Vagina (tissue), 2 donors: ENCODE measurements around the gene VLDLR. TPM values are rescaled to one million over a fixed set of nuclear protein-coding genes. Genes with fewer than 3 reads are reported as not detected.

Experiments used
- DNase-seq, 2 donors: peaks; one replicate each; pipeline ENCODE4 v3.0.0-alpha.2; 2017; ENCODE audit errors: extremely low spot score in 2 of 2
- H3K27ac ChIP-seq: fragments of 200-600 bp; sonication (generic); one replicate; pipeline ENCODE4 v1.5.1; 2019
- H3K27me3 ChIP-seq: fragments of 200-600 bp; sonication (generic); one replicate; pipeline ENCODE4 v1.5.1; 2019
- H3K36me3 ChIP-seq, 2 donors: fragments of 200-600 bp; sonication (generic); one replicate each; pipeline ENCODE4 v1.5.1; 2017 to 2019
- H3K4me1 ChIP-seq: fragments of 200-600 bp; sonication (generic); one replicate; pipeline ENCODE4 v1.5.1; 2019
- H3K4me3 ChIP-seq, 2 donors: fragments of 200-600 bp; sonication (generic); 1 replicate in 1 of 2; 2 replicates in 1 of 2; pipeline ENCODE4 v1.5.1; 2016 to 2019
- H3K9me3 ChIP-seq: fragments of 200-600 bp; sonication (generic); one replicate; pipeline ENCODE4 v1.5.1; 2019
- CTCF ChIP-seq, 3 experiments: fragments of 450-650 bp in 2 of 3; fragments of 200-600 bp in 1 of 3; sonication (generic) in 1 of 3; IDR thresholded peaks; one replicate each; pipeline ENCODE4 v1.5.1; 2017 to 2019; ENCODE audit warnings: antibody characterized with exemption in 3 of 3, mild to moderate bottlenecking in 2 of 3, moderate library complexity in 2 of 3
- POLR2A ChIP-seq, 2 donors: fragments of 450-650 bp; IDR thresholded peaks; one replicate each; pipeline ENCODE4 v1.6.1; 2017; ENCODE audit warnings: antibody characterized with exemption in 2 of 2, mild to moderate bottlenecking in 2 of 2, moderate library complexity in 2 of 2
- POLR2AphosphoS5 ChIP-seq, 2 donors: sonication (generic); formaldehyde crosslinking; IDR thresholded peaks; one replicate each; pipeline ENCODE4 v1.9.0; 2017; ENCODE audit warnings: antibody characterized with exemption in 2 of 2, mild to moderate bottlenecking in 2 of 2, low read depth in 1 of 2; ENCODE audit not compliant: insufficient read depth in 1 of 2
- intact Hi-C: fragments of 100-400 bp; cut with DNase I; formaldehyde crosslinking; loops from one replicate; pipeline ENCODE4 v1.15.1; 2023
- total RNA-seq: library from RNA; depleted of rRNA; stranded (reverse); fragments of >200 nt; gene quantifications from one replicate; pipeline ENCODE4 v1.2.3, GENCODE V29; 2016

VLDLR gene
- total RNA-seq, 1 donor from 2014 or later = 4.7 TPM

GRCh38 chr9:2610985-2611384, 10.6 kb upstream of the VLDLR start:
- Histone ChIP-seq H3K36me3 (no peaks in the 10 kb centered on the region), H3K27ac (no peak overlapping the region), H3K27me3 (no peaks in the 10 kb centered on the region), H3K4me1 (no peaks in the 10 kb centered on the region), H3K4me3 (no peak overlapping the region), H3K9me3 (no peaks in the 10 kb centered on the region)
- intact Hi-C loops = loop anchor here (10.0 kb wide), 1 partner anchor 606 kb away; no protein-coding TSS in a partner anchor
- no peak for TF ChIP-seq POLR2A (IDR thresholded peaks at IDR 0.05)
- no peak for TF ChIP-seq POLR2AphosphoS5 (IDR thresholded peaks at IDR 0.05; ENCODE audit: insufficient read depth in 1 of 2, low read depth in 1 of 2)
- no peak for TF ChIP-seq CTCF (IDR thresholded peaks at IDR 0.05)
- DNase-seq = no peak

GRCh38 chr9:2611961-2612360, 9.6 kb upstream of the VLDLR start:
- Histone ChIP-seq H3K9me3 (no peaks in the 10 kb centered on the region), H3K27me3 (no peaks in the 10 kb centered on the region), H3K4me1 (no peaks in the 10 kb centered on the region), H3K36me3 (no peaks in the 10 kb centered on the region), H3K4me3 (no peak overlapping the region), H3K27ac (no peak overlapping the region)
- intact Hi-C loops = loop anchor here (10.0 kb wide), 1 partner anchor 607 kb away; no protein-coding TSS in a partner anchor
- DNase-seq = no peak
- TF ChIP-seq CTCF (IDR thresholded peaks at IDR 0.05) (no peak), POLR2A (IDR thresholded peaks at IDR 0.05) (no peak), POLR2AphosphoS5 (IDR thresholded peaks at IDR 0.05; ENCODE audit: insufficient read depth in 1 of 2, low read depth in 1 of 2) (no peak)

GRCh38 chr9:2613730-2614271, 7.8 kb upstream of the VLDLR start:
- no peak overlapping the region for H3K4me3 ChIP-seq
- no peak for DNase-seq
- H3K36me3 ChIP-seq = no peaks in the 10 kb centered on the region
- no peak for TF ChIP-seq CTCF (IDR thresholded peaks at IDR 0.05)
- TF ChIP-seq POLR2AphosphoS5 (IDR thresholded peaks at IDR 0.05; ENCODE audit: insufficient read depth in 1 of 2, low read depth in 1 of 2) = no peak
- TF ChIP-seq POLR2A (IDR thresholded peaks at IDR 0.05) = no peak
- H3K4me1 ChIP-seq = no peaks in the 10 kb centered on the region
- intact Hi-C loops = loop anchor here (10.0 kb wide), 1 partner anchor 609 kb away; no protein-coding TSS in a partner anchor
- H3K9me3 ChIP-seq = no peaks in the 10 kb centered on the region
- H3K27me3 ChIP-seq = no peaks in the 10 kb centered on the region
- no peak overlapping the region for H3K27ac ChIP-seq

GRCh38 chr9:2615497-2615896, 6.1 kb upstream of the VLDLR start:
- DNase-seq = no peak
- intact Hi-C loops = loop anchor here (10.0 kb wide), 1 partner anchor 611 kb away; no protein-coding TSS in a partner anchor
- Histone ChIP-seq H3K27ac (no peak overlapping the region), H3K9me3 (no peaks in the 10 kb centered on the region), H3K4me1 (no peaks in the 10 kb centered on the region), H3K36me3 (no peaks in the 10 kb centered on the region), H3K4me3 (no peak overlapping the region), H3K27me3 (no peaks in the 10 kb centered on the region)
- no peak for TF ChIP-seq POLR2AphosphoS5 (IDR thresholded peaks at IDR 0.05; ENCODE audit: insufficient read depth in 1 of 2, low read depth in 1 of 2)
- TF ChIP-seq POLR2A (IDR thresholded peaks at IDR 0.05) = no peak

GRCh38 chr9:2616692-2617377, 4.8 kb upstream of the VLDLR start:
- intact Hi-C loops = loop anchor here (10.0 kb wide), 1 partner anchor 612 kb away; no protein-coding TSS in a partner anchor
- DNase-seq = no peak
- Histone ChIP-seq H3K4me3 (no peak overlapping the region), H3K36me3 (no peaks in the 10 kb centered on the region), H3K27me3 (no peaks in the 10 kb centered on the region), H3K4me1 (peaks cover 6% of the 10 kb centered on the region), H3K27ac (no peak overlapping the region), H3K9me3 (no peaks in the 10 kb centered on the region)
- TF ChIP-seq POLR2A (IDR thresholded peaks at IDR 0.05) (no peak), POLR2AphosphoS5 (IDR thresholded peaks at IDR 0.05; ENCODE audit: insufficient read depth in 1 of 2, low read depth in 1 of 2) (no peak), CTCF (IDR thresholded peaks at IDR 0.05) (no peak)
